Endothelial cell of umbilical vein (primary cell): ENCODE measurements around the gene BTN3A1.

Experiments
- CTCF ChIP-seq, 2 donors: IDR thresholded peaks; 1 replicate in 1 of 2; 2 replicates in 1 of 2; pipeline ENCODE4 v1.5.1; 2011; ENCODE audit warnings: low read length in 2 of 2, mild to moderate bottlenecking in 2 of 2, moderate library complexity in 2 of 2, control low read depth in 1 of 2, inconsistent platforms in 1 of 2, low read depth in 1 of 2; ENCODE audit not compliant: insufficient read depth in 1 of 2; ENCODE audit errors: extremely low read depth in 1 of 2
- EZH2 ChIP-seq: IDR thresholded peaks from 2 replicates; pipeline ENCODE4 v1.6.1; 2012; ENCODE audit warnings: borderline replicate concordance, low read depth, mild to moderate bottlenecking, moderate library complexity, low read length, inconsistent platforms; ENCODE audit not compliant: severe bottlenecking
- MAX ChIP-seq: IDR thresholded peaks from 2 replicates; pipeline ENCODE4 v1.6.1; 2011; ENCODE audit not compliant: insufficient read depth, insufficient read length
- MYC ChIP-seq: IDR thresholded peaks from one replicate; pipeline ENCODE4 v1.6.1; 2011; ENCODE audit warnings: mild to moderate bottlenecking, low read depth, low read length
- POLR2A ChIP-seq: IDR thresholded peaks from 2 replicates; pipeline ENCODE4 v1.6.1; 2012; ENCODE audit warnings: low read depth, mild to moderate bottlenecking, control low read depth, low read length
- POLR2AphosphoS5 ChIP-seq: IDR thresholded peaks from 2 replicates; pipeline ENCODE4 v1.6.1; 2012; ENCODE audit warnings: low read depth, mild to moderate bottlenecking, control low read depth, low read length, moderate library complexity; ENCODE audit not compliant: insufficient read depth

DNA sequence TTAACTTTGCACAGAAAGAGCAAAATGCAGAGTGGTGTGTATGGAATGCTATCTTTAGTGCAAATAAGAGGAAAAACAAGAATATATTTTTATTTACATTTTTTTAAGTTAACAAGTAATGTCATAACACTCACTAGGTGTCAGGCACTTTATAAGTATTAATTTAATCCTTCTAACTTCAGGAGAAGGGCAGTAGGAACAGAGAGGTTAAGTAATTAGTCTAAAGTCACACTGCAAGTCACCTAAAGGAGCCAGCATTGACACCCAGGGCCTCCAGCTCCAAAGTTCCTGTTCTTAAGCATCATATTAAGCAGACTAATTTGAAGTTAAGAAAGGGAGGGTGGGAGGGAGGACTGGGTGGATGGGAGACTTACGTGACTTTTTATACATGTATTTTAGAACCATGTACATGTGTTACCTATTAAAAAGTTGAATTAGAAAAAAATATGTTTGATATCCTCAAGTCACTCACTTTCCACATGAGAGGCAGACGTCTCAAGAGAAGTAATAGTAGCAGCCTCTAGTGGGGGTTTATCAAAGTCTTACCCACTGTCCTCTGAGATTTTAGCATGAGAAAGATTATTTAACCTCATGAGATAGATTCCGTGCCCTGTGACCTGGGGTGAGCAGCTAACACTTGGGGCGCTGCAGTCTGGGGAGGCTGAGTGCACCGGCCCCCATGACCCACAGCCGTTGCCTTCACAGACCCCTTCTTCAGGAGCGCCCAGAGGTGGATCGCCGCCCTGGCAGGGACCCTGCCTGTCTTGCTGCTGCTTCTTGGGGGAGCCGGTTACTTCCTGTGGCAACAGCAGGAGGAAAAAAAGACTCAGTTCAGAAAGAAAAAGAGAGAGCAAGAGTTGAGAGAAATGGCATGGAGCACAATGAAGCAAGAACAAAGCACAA is 7.0 kb downstream of the BTN3A1 start:
- TF ChIP-seq EZH2 (no peak), CTCF (IDR thresholded peaks at IDR 0.05; ENCODE audit: extremely low read depth in 1 of 2, insufficient read depth in 1 of 2, low read depth in 1 of 2, low read length in 2 of 2) (no peak), POLR2A (no peak), POLR2AphosphoS5 (no peak), MYC (no peak), MAX (no peak)
